DMS153 treated with DMSO at 0.1 percent for 48 hours (cell line): Measurements from ENCODE around the gene SPEF2.
A peak's percentile ranks its signal among the peaks of the same experiment; 100 is the strongest.
"Not testable (repeated sequence)": the region's sequence is repeated elsewhere in the genome, so short reads cannot be mapped to it uniquely, and the experiment has no call there.

Source experiments
- DNase-seq: peaks from one replicate; lab custom pipeline; 2025; ENCODE audit not compliant: unreplicated experiment; lab: John Stamatoyannopoulos, UW

The SPEF2 gene

DNA sequence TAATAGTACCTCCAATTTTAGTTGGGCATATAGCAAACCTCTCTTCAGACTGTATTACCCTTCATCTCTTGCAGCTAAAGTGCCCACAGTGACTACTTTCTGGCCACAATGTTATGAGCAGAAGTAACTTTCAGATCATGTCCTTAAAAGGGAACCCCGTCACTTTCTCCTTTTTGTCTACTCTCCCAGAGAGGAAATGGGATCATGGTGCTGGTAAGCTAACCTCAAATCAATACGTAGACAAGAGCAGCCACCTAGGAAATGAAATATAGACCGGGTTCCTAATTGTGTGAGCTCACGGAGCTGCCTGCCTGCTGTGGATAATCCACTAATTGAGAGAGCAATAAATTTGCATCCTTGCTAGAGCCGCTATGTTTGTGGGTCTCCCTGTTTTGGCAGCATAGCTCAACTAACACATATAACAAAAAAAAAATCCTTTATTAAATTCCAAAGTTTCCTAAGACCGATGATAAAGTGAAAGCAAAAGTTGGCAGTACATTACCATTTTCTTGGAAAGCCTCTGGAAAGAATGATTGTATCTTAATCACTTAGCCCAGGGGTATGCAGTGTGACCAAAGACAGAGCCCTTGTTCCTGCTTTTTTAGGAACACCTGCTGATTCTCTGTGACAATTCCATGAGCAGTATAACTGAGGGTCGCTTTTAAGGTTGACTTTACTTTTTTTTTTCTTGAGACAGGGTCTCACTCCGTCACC is 233.5 kb downstream of the SPEF2 start:
- DNase-seq, result no peak

GRCh38 chr5:35852084-35852734 is 234.5 kb downstream of the SPEF2 start:
- DNase-seq, result no peak

DNA sequence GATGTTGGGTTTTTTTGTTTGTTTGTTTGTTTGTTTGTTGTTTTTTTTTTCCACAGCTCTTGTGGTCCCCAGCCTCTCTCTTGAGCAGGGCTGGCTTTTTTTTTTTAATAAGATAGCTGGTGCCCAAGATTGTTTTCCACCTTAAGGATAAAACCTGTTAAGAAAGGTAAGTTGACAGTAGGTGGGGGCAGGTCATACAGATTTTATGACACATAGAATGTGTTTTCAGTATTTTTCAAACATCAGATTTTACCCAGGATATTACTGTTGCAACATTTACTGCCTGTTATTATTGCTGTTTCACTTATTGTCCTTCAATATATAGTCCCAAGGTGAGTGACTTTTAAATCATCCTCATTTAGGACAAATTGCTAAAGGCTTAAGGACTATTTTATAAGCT is 235.1 kb downstream of the SPEF2 start:
- DNase-seq, result no peak

DNA sequence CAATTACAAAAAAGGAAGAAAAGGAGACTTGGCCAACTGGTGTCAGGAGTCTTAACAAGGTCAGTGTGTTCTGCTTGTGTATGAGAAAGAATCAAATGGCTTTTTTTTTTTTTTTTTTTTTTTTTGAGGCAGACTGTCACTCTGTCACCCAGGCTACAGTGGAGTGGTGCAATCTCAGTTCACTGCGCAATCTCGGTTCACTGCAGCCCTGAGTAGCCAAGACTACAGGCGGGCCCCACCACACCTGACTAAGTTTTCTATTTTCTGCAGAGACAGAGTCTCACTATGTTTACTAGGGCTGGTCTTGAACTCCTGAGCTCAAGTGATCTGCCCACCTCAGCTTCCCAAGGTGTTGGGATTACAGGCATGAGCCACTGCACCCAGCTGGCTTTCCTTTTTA is 236.0 kb downstream of the SPEF2 start:
- DNase-seq, result no peak

DNA sequence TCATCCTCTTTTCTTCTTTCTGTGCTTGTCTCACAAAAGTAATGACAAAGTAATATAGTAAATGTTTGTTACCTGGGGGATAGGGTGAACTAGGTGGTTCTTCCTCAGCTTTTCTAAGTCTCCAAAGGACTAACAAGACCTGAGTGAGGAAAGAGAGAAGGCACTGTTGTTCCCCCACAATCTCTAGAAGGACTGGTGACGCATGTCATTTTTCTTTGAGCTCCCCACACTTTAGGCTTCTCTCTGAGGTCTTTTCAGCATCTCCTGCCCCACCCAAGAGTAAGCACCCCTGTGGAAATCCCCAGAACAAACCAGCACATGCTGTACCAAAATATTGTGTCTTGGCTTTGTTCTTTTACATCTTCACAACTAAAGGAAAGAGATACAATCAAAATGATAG is 236.6 kb downstream of the SPEF2 start:
- no peak for DNase-seq

GRCh38 chr5:35855187-35855586 is 237.5 kb downstream of the SPEF2 start:
- no peak for DNase-seq

DNA sequence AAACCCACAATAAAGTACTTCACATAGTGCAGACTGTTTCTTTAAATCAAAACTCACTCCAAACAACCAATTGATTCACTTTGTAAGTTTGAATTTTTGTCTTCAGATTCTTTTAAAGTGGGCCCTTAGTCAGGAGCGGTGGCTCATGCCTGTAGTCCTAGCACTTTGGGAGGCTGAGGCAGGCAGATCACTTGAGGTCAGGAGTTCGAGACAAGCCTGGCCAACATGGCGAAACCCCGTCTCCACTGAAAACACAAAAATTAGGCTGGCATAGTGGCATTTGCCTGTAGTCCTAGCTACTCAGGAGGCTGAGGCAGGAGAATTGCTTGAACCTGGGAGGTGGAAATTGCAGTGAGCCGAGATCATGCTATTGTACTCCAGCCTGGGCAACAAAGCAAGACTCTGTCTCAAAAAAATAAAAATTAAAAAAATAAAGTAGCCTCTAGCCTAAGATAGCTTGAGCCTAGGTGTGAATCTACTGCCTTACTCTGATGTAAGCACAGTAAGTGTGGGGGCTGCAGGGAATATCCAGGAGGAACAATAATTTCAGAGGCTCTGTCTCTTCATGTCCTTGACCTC is 238.6 kb downstream of the SPEF2 start:
- not testable (repeated sequence) for DNase-seq

- DNase-seq, result no peak
Observed at GRCh38 chr5:35856765-35857351, 239.2 kb downstream of the SPEF2 start, which contains the start of gene IL7R. IL7R (plus strand) TSS chr5:35856891; CDS start chr5:35856978, 87 bp downstream.

GRCh38 chr5:35857606-35858205 is 240.0 kb downstream of the SPEF2 start:
- no peak for DNase-seq

DNA sequence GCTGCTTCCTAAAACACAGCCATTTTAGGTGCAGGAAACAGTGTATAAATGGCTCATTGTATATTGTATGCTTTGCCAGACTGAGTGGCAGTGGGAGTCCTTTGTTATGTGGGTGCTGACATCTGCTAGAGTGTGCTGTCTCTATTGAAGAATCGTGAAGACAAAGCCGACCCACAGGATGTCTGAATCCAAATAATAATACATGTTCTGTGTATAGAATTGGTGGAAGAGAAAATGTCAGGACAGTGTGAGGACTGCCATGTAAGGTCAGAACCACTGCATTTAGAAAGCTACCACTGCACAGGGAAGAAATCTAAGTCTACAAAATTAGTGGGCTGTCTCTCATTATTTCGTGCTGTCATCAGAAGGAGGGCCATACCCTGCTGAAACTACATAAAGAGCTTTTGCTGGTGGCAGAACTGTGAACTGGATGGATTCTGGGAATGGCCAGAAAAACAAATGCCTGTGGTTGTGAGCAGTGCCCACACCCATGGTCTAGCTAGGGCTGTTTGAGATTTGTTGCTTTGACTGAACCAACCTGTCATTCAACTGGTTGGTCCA is 241.5 kb downstream of the SPEF2 start:
- peak; percentile 24 for DNase-seq

DNA sequence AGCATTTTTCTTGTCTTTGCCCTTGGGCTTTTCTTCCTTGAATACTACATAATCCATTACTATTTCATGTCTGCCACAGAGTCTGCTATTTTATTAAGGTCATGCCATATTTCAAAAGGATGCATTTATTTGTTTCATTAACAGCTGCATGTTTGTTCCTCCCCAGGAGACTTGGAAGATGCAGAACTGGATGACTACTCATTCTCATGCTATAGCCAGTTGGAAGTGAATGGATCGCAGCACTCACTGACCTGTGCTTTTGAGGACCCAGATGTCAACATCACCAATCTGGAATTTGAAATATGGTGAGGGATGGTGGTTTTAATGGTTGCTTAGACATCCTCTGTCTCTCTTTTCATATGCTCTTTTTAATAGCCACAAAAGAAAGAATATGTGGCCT is 243.0 kb downstream of the SPEF2 start:
- no peak for DNase-seq

DNA sequence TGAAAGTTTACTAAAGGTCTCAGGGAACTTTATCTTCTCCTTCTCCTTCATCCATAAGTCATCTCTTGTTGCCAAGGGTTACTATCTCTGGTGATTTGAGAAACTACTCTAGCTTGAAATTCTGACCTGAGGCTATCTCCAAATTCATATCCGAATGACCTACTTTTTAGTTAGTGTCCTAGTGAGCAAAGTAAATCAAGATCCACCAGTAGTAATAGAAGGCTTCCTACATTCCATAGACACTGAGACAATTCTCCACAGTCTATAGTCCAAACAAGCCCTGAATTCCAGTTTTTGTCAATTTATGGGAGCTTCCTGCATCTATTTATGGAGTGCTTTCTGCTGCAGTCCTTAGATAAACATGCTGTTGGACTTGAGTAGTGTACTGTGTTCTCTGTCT is 244.1 kb downstream of the SPEF2 start:
- DNase-seq, result no peak

DNA sequence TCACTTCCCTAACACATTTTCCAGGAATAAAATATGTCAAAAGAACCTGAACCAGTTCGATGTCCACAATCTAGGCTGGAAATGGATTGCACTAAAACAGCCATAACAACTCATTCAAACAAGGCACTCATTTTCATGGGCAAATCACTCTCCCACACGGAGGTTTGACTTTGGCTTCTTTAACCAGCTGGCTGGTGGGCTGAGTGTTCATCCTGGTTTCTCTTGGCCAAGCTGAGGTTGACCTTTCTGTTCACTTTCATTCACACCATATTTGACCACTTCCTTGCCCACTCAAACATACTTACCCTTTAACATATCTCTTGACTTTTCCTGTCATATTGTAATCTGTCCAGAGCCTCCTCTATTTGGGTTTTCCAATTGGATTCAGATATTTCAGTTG is 244.5 kb downstream of the SPEF2 start:
- DNase-seq, result no peak

GRCh38 chr5:35863159-35863558 is 245.5 kb downstream of the SPEF2 start:
- no peak for DNase-seq
